RWPE2 (cell line): ENCODE results near the gene HOTAIR.

Experiments
- ATAC-seq: fragments of 200-7000 bp; cut with Tn5 transposase; 3 replicates; pipeline ENCODE4 v1.9.1; 2021; ENCODE audit warnings: low read depth
- DNase-seq: peaks from one replicate; pipeline ENCODE4 v3.0.0-alpha.2; 2020; ENCODE audit warnings: low spot score
- H3K27ac ChIP-seq: fragments of 450-650 bp; 2 replicates; pipeline ENCODE4 v1.5.1; 2017; ENCODE audit warnings: mild to moderate bottlenecking; ENCODE audit not compliant: poor library complexity, severe bottlenecking
- H3K27me3 ChIP-seq: fragments of 250-450 bp; sonication (Bioruptor Pico); 2 replicates; pipeline ENCODE4 v1.5.1; 2021; ENCODE audit warnings: mild to moderate bottlenecking, moderate library complexity; ENCODE audit not compliant: insufficient read depth, poor library complexity, severe bottlenecking
- H3K36me3 ChIP-seq: fragments of 250-450 bp; sonication (Bioruptor Pico); 2 replicates; pipeline ENCODE4 v1.5.1; 2020; ENCODE audit warnings: low read depth, mild to moderate bottlenecking, moderate library complexity
- H3K4me1 ChIP-seq: fragments of 250-450 bp; sonication (Bioruptor Pico); 2 replicates; pipeline ENCODE4 v1.5.1; 2021; ENCODE audit warnings: mild to moderate bottlenecking, moderate library complexity; ENCODE audit not compliant: insufficient read depth, poor library complexity, severe bottlenecking
- H3K4me3 ChIP-seq: fragments of 250-450 bp; sonication (Bioruptor Pico); 2 replicates; pipeline ENCODE4 v1.5.1; 2021; ENCODE audit warnings: mild to moderate bottlenecking, moderate library complexity; ENCODE audit not compliant: severe bottlenecking
- H3K9me3 ChIP-seq: fragments of 250-450 bp; sonication (Bioruptor Pico); 2 replicates; pipeline ENCODE4 v1.5.1; 2021; ENCODE audit warnings: mild to moderate bottlenecking, moderate library complexity; ENCODE audit not compliant: severe bottlenecking
- CTCF ChIP-seq: fragments of 450-650 bp; IDR thresholded peaks from one replicate; pipeline ENCODE4 v1.5.1; 2017; ENCODE audit warnings: mild to moderate bottlenecking, moderate library complexity; ENCODE audit not compliant: poor library complexity, severe bottlenecking

The HOTAIR gene

GRCh38 chr12:54007538-54008259, 32.9 kb upstream of the HOTAIR start:
- Histone ChIP-seq H3K4me3 (no peak overlapping the region), H3K4me1 (no peaks in the 10 kb centered on the region), H3K9me3 (no peaks in the 10 kb centered on the region), H3K27ac (no peak overlapping the region), H3K36me3 (no peaks in the 10 kb centered on the region), H3K27me3 (peaks cover 85% of the 10 kb centered on the region)
- ATAC-seq (no peak), DNase-seq (no peak)
- no peak for TF ChIP-seq CTCF

- Histone ChIP-seq H3K36me3 (no peaks in the 10 kb centered on the region), H3K27me3 (peaks cover 87% of the 10 kb centered on the region), H3K9me3 (no peaks in the 10 kb centered on the region), H3K4me3 (no peak overlapping the region), H3K27ac (no peak overlapping the region), H3K4me1 (no peaks in the 10 kb centered on the region)
- no peak for DNase-seq
- TF ChIP-seq CTCF: no peak
- no peak for ATAC-seq
Measured at GRCh38 chr12:54006559-54007220, 31.9 kb upstream of the HOTAIR start.

- peaks cover 87% of the 10 kb centered on the region for H3K27me3 ChIP-seq
- peak; percentile 90 for TF ChIP-seq CTCF
- H3K36me3 ChIP-seq: no peaks in the 10 kb centered on the region
- H3K9me3 ChIP-seq: no peaks in the 10 kb centered on the region
- no peaks in the 10 kb centered on the region for H3K4me1 ChIP-seq
- ATAC-seq: peak; percentile 71
- no peak for DNase-seq
- H3K4me3 ChIP-seq: peak overlapping the region; percentile 5
- H3K27ac ChIP-seq: no peak overlapping the region
Measured at GRCh38 chr12:54005853-54006558, 31.3 kb upstream of the HOTAIR start.

- no peak for TF ChIP-seq CTCF
- Histone ChIP-seq H3K9me3 (no peaks in the 10 kb centered on the region), H3K36me3 (no peaks in the 10 kb centered on the region), H3K27ac (no peak overlapping the region), H3K4me1 (no peaks in the 10 kb centered on the region), H3K4me3 (no peak overlapping the region), H3K27me3 (peaks cover 87% of the 10 kb centered on the region)
- ATAC-seq (no peak), DNase-seq (no peak)
Measured at GRCh38 chr12:54005531-54005852, 30.7 kb upstream of the HOTAIR start.
